ENCODE results near the gene CDKN2B-AS1.

The CDKN2B-AS1 gene

DNA sequence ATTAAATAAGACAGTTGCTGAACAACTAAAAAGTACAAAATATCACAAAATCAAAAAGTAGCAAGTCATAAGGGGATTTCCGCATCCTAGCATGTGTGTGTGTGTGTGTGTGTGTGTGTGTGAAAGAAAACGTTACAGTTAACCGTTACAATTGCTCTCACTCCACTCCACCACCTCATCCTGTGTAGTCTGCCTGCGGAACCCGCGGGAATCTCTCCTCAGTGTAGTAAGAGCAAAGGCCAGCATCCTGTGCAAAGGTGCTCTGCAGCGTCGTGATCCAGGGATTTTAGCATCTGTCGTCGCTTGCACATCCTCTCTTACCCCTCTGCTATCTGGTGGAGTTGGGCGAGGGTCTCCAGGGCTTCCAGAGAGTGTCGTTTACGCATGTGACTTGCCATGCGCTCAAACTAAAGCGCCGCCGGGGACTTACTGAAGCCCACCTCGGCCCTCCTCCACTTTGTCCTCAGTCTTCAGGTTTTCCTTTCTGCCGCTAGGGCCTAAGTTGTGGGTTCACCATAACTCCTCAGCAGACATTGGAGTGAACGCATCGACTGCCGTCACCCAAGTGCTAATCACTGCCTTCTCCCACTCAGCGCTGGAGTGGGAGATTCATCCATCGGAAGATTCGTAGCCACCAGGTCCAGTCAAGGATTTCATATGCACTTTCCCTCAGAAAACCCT, 10.6 kb downstream of the CDKN2B-AS1 start:
- H3K9me3 ChIP-seq, result peaks cover 12% of the 10 kb centered on the region; the same call in 1 of the 2 replicates
- H3K27me3 ChIP-seq, result peaks cover 100% of the 10 kb centered on the region
- peaks cover 4% of the 10 kb centered on the region; the same call in 1 of the 2 replicates for H3K36me3 ChIP-seq
- TF ChIP-seq Cebpa-rat (IDR thresholded peaks at IDR 0.05), result no peak
- H3K9ac ChIP-seq, result no peak overlapping the region
- H4K20me1 ChIP-seq, result peaks cover 100% of the 10 kb centered on the region
- H3K27ac ChIP-seq, result no peak overlapping the region
- no peak overlapping the region for H3K4me3 ChIP-seq
- peaks cover 10% of the 10 kb centered on the region for H3K4me1 ChIP-seq
- H3K4me2 ChIP-seq, result no peak overlapping the region

DNA sequence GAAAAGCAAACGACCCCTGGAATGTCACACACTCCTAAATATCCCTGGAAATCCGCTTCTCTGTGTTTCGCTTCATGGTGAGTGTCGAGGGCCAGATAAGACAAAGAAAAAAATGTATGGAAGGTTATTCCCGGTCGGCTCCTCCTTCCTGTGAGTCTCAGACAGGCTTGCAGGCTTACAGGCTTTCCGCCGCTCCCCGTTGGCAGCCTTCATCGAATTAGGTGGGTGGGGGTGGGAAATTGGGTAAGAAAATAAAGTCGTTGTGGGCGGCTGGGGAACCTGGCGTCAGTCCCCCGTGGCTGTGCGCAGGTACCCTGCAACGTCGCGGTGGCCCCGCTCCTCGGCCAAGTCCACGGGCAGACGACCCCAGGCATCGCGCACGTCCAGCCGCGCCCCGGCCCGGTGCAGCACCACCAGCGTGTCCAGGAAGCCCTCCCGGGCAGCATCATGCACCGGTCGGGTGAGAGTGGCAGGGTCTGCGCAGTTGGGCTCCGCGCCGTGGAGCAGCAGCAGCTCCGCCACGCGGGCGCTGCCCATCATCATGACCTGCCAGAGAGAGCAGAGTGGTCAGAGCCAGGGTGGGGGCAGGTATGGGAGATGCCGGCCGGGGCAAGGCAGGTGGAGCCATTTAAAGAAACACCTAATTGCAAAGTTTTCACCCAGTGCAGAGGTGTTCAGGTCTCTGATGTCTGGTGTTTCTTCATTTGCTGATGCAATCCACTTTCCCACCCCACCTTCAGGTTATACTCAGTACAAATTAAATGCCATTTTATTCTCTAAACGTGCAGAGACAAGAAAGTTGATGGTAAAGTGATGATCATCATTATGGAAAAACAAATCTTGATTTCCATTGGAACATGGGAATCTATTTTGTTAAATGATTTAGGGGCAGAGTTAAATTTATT, 11.4 kb downstream of the CDKN2B-AS1 start:
- Histone ChIP-seq H3K9ac (no peak overlapping the region), H3K27ac (no peak overlapping the region), H3K27me3 (peaks cover 100% of the 10 kb centered on the region), H3K4me1 (peaks cover 10% of the 10 kb centered on the region), H3K36me3 (peaks cover 4% of the 10 kb centered on the region; the same call in 1 of the 2 replicates), H3K4me3 (no peak overlapping the region), H4K20me1 (peaks cover 100% of the 10 kb centered on the region), H3K9me3 (peaks cover 12% of the 10 kb centered on the region; the same call in 1 of the 2 replicates), H3K4me2 (no peak overlapping the region)
- TF ChIP-seq Cebpa-rat (IDR thresholded peaks at IDR 0.05), result no peak

DNA sequence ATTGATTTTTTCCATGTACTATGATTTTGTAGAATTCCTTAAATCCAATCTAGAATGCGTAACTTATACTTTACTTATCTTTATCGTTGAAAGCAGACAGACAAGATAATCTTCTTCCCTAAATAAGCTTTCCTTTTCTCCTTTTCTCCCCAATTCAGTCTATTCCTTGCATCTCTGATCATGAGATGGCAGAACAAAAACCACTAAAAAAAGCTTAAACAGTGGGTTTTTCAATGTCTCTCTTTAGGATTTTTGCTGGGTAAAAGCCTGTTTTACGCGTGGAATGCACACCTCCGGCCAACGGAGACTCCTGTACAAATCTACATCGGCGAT, 13.8 kb downstream of the CDKN2B-AS1 start:
- Histone ChIP-seq H3K9me3 (peaks cover 12% of the 10 kb centered on the region; the same call in 1 of the 2 replicates), H3K4me3 (peak overlapping the region; percentile 54), H3K4me1 (peaks cover 10% of the 10 kb centered on the region), H3K27me3 (peaks cover 87% of the 10 kb centered on the region), H3K36me3 (peaks cover 4% of the 10 kb centered on the region; the same call in 1 of the 2 replicates), H3K27ac (no peak overlapping the region), H3K9ac (no peak overlapping the region), H4K20me1 (peaks cover 92% of the 10 kb centered on the region), H3K4me2 (peak overlapping the region; percentile 60; the same call in 1 of the 2 replicates)
- TF ChIP-seq Cebpa-rat (IDR thresholded peaks at IDR 0.05), result no peak

DNA sequence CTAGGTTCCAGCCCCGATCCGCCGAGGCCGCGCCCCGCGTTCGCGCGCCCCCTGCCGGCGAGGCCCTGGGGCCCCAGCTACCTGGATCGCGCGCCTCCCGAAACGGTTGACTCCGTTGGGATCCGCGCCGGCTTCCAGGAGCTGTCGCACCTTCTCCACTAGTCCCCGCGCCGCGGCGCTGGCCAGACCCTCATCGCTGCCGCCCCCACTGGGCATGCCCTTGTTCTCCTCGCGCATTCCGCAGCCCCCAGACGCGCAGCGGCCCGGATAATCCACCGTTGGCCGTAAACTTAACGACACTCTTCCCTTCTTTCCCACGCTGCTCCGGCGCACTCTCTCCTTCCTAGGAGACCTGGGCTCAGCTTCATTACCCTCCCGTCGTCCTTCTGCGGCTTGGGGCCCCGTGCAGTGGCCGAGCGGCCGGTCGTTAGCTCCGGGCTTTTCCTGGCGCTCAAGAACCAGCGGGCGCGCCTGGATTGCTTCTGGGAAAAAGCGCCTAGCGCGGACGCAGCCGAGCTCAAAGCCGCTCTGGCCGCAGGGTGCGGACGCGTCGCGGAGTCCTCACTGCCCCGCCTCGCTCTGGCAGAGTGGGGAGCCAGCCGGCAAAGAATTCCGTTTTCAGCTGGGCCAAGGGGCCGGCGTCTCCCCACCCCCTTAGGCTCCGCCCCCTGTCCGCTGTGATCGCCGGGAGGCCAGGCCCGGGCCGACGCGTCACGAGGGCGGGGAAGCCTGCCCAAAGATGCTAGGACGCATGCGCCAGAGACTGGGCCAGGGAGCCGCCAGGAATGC, 14.3 kb downstream of the CDKN2B-AS1 start, which contains the start of gene CDKN2B:
TSS of gene CDKN2B (minus strand) at position 589 of the 789 bp plus-strand sequence. CDS start at position 237, 352 bp downstream.
- H3K27ac ChIP-seq, result no peak within 1 kb of the TSS
- H3K36me3 ChIP-seq, result peaks cover 4% of the 10 kb centered on the region; the same call in 1 of the 2 replicates
- H3K4me2 ChIP-seq, result peak within 1 kb of the TSS; percentile 60
- H3K4me1 ChIP-seq, result peaks cover 10% of the 10 kb centered on the region
- H4K20me1 ChIP-seq, result peaks cover 86% of the 10 kb centered on the region
- H3K27me3 ChIP-seq, result peaks cover 81% of the 10 kb centered on the region
- no peak within 1 kb of the TSS for H3K9ac ChIP-seq
- TF ChIP-seq Cebpa-rat (IDR thresholded peaks at IDR 0.05), result no peak
- peak within 1 kb of the TSS; percentile 54 for H3K4me3 ChIP-seq
- peaks cover 12% of the 10 kb centered on the region; the same call in 1 of the 2 replicates for H3K9me3 ChIP-seq

DNA sequence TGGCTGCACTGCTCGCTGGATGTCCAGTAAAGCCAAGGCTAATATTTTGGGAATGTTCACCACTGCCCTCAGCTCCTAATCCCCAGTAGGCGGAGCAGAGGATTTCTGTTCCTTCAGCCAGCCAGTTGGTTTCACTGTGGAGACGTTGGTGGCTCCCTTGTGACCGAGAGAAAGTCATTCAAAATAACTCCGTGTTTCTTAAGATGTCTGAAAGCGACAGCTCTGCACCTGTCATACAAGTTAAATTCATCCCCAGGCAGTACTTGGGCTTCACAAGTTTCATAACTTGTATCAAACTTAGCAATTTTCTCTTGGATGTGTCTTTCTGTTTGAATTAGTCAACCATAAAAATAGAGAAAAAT, 14.9 kb downstream of the CDKN2B-AS1 start:
- Histone ChIP-seq H3K27ac (no peak overlapping the region), H3K4me2 (peak overlapping the region; percentile 60), H3K9me3 (peaks cover 12% of the 10 kb centered on the region; the same call in 1 of the 2 replicates), H3K27me3 (peaks cover 75% of the 10 kb centered on the region), H3K9ac (no peak overlapping the region), H3K4me3 (peak overlapping the region; percentile 54), H3K36me3 (peaks cover 4% of the 10 kb centered on the region; the same call in 1 of the 2 replicates), H3K4me1 (peaks cover 10% of the 10 kb centered on the region), H4K20me1 (peaks cover 80% of the 10 kb centered on the region)
- TF ChIP-seq Cebpa-rat (IDR thresholded peaks at IDR 0.05), result no peak

DNA sequence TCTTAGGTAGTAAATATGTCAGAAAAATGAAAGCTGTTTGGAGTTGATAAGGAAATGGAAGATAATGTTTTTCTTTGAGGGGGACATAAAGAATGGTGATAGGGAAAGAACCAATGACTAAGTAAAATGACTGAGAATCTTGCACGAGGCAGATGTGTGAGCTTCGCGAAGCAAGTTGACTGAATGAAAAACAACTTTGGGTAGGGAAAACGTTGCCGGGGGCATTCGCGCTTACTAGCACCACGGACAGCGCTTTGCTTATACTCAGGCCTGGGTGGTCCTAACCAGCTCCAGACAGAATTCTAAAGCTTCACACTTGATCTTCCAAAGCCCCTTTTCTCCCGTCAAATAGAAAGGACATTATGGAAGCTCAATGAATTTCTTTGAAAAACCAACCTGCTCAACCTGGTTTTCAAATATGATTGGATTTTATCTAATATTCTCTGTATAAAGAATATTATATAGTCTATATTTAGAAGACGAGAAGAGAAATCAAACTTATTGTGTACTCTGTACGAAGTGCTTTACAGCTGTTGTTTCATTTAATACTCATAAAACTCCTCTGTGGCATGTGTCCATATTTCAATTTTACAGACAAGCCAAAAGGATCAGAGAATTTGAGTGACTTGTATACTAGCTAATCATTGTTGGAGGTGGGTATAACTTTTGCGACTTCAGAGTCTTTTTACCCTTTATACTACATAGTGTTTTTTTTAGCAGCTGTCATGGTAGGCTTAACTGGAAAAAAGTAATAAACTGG, 16.5 kb downstream of the CDKN2B-AS1 start:
- no peak for TF ChIP-seq Cebpa-rat (IDR thresholded peaks at IDR 0.05)

DNA sequence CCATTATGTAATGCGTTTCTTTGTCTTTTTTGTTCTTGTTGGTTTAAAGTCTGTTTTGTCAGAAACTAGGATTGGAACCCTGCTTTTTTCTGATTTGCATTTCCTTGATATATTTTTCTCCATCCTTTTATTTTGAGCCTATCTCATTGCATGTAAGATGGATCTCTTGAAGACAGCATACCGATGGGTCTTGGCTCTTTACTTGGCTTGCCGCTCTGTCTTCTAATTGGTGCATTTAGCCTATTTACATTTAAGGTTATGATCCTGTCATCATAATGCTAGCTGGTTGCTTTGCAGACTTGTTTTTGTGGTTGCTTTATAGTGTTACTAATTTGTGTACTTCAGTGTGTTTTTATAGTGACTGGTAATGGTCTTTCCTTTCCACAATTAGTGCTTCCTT, 27.8 kb downstream of the CDKN2B-AS1 start:
- H3K27ac ChIP-seq, result no peak overlapping the region
- H3K9me3 ChIP-seq, result peaks cover 26% of the 10 kb centered on the region; the same call in 1 of the 2 replicates
- H3K4me2 ChIP-seq, result no peak overlapping the region
- no peaks in the 10 kb centered on the region for H3K27me3 ChIP-seq
- 0 out of 2 replicates have a peak, but pooled peaks cover 8% of the 10 kb centered on the region for H3K36me3 ChIP-seq
- no peak for TF ChIP-seq Cebpa-rat (IDR thresholded peaks at IDR 0.05)
- no peaks in the 10 kb centered on the region for H3K4me1 ChIP-seq
- H3K4me3 ChIP-seq, result no peak overlapping the region
- H4K20me1 ChIP-seq, result no peaks in the 10 kb centered on the region
- H3K9ac ChIP-seq, result no peak overlapping the region

More for the DNA sequence above, 16.5 kb downstream of the CDKN2B-AS1 start:
- Histone ChIP-seq H3K9ac (no peak overlapping the region), H3K27ac (no peak overlapping the region), H3K4me1 (peaks cover 10% of the 10 kb centered on the region), H3K4me2 (no peak overlapping the region), H3K4me3 (no peak overlapping the region), H3K36me3 (peaks cover under 1% of the 10 kb centered on the region; the same call in 1 of the 2 replicates), H3K27me3 (peaks cover 60% of the 10 kb centered on the region), H3K9me3 (peaks cover 12% of the 10 kb centered on the region; the same call in 1 of the 2 replicates), H4K20me1 (peaks cover 65% of the 10 kb centered on the region)

DNA sequence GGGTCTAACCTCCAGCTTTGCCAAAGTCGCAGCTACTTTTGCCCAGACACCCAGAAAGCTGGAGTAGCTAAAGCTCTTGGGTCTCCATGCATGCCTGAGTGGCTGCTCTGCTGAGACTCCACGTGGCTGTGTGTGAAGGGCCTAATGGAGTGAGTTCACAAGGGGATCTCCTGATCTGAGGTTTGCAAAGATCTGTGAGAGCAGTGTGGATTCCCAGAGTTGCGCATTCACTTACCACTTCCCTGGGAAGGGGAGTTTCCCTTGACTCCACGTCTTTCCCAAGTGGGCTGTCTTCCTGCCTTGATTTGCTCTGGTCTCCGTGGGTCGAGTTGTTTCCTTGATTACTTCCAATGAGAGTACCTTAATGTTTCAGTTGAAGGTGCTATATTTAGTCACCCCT, 32.1 kb downstream of the CDKN2B-AS1 start:
- no peak overlapping the region for H3K4me2 ChIP-seq
- H3K27me3 ChIP-seq, result no peaks in the 10 kb centered on the region
- 0 out of 2 replicates have a peak, but pooled peaks cover 8% of the 10 kb centered on the region for H3K36me3 ChIP-seq
- H3K9me3 ChIP-seq, result peaks cover 9% of the 10 kb centered on the region; the same call in 1 of the 2 replicates
- no peak overlapping the region for H3K4me3 ChIP-seq
- TF ChIP-seq Cebpa-rat (IDR thresholded peaks at IDR 0.05), result no peak
- no peak overlapping the region for H3K27ac ChIP-seq
- H3K9ac ChIP-seq, result no peak overlapping the region
- no peaks in the 10 kb centered on the region for H4K20me1 ChIP-seq
- H3K4me1 ChIP-seq, result no peaks in the 10 kb centered on the region

Measured in BLaER1 (cell line).